Keratinocyte (primary cell): Measurements from ENCODE around the gene ARNT2. TPM values are rescaled to one million over a fixed set of nuclear protein-coding genes. Genes with fewer than 3 reads are reported as not detected.

Experiments used
- DNase-seq: peaks from one replicate; pipeline ENCODE4 v3.0.0-alpha.2; 2011; ENCODE audit warnings: low read depth, missing footprints, low spot score
- FAIRE-seq: peaks from 2 replicates; lab custom pipeline; 2011; peaks lifted over from hg19 to GRCh38; lab: Jason Lieb, UNC
- H2AFZ ChIP-seq: 2 replicates; pipeline ENCODE4 v1.6.0; 2012; ENCODE audit warnings: low read length, control low read depth, inconsistent platforms; ENCODE audit not compliant: control insufficient read depth
- H3K27ac ChIP-seq: 2 replicates; pipeline ENCODE4 v1.5.1; 2011; ENCODE audit warnings: low read length; ENCODE audit not compliant: control insufficient read depth, insufficient read depth
- H3K27me3 ChIP-seq: 3 replicates; pipeline ENCODE4 v1.6.0; 2011; ENCODE audit warnings: low read length; ENCODE audit not compliant: control insufficient read depth, insufficient read depth; ENCODE audit errors: extremely low read depth
- H3K36me3 ChIP-seq, 2 experiments: 2 replicates in 1 of 2; 3 replicates in 1 of 2; pipeline ENCODE4 v1.5.1; 2011; ENCODE audit warnings: low read length in 2 of 2, mild to moderate bottlenecking in 1 of 2; ENCODE audit not compliant: control insufficient read depth in 2 of 2, insufficient read depth in 2 of 2; ENCODE audit errors: extremely low read depth in 1 of 2
- H3K4me1 ChIP-seq: 3 replicates; pipeline ENCODE4 v1.5.1; 2011; ENCODE audit warnings: low read length; ENCODE audit not compliant: control insufficient read depth, insufficient read depth; ENCODE audit errors: extremely low read depth
- H3K4me2 ChIP-seq: 3 replicates; pipeline ENCODE4 v1.6.0; 2011; ENCODE audit warnings: low read depth, low read length; ENCODE audit not compliant: control insufficient read depth, insufficient read depth; ENCODE audit errors: extremely low read depth
- H3K4me3 ChIP-seq, 3 experiments: fragments of 200-600 bp in 1 of 3; sonication (generic) in 1 of 3; 2 replicates in 2 of 3; 3 replicates in 1 of 3; pipeline ENCODE4 v1.5.1; 2011 to 2016; ENCODE audit warnings: low read length in 3 of 3, mild to moderate bottlenecking in 3 of 3, control low read depth in 2 of 3, inconsistent platforms in 1 of 3, low read depth in 1 of 3, mixed read lengths in 1 of 3, mixed run types in 1 of 3, moderate library complexity in 1 of 3; ENCODE audit not compliant: control insufficient read depth in 2 of 3, insufficient read depth in 2 of 3; ENCODE audit errors: extremely low read depth in 1 of 3
- H3K79me2 ChIP-seq: 2 replicates; pipeline ENCODE4 v1.6.0; 2012; ENCODE audit warnings: low read length; ENCODE audit not compliant: control insufficient read depth, insufficient read depth
- H3K9ac ChIP-seq: 3 replicates; pipeline ENCODE4 v1.6.0; 2011; ENCODE audit warnings: low read length; ENCODE audit not compliant: control insufficient read depth, insufficient read depth; ENCODE audit errors: extremely low read depth
- H3K9me1 ChIP-seq: 3 replicates; pipeline ENCODE4 v1.6.0; 2011; ENCODE audit warnings: low read length; ENCODE audit not compliant: control insufficient read depth, insufficient read depth; ENCODE audit errors: extremely low read depth
- H3K9me3 ChIP-seq: 2 replicates; pipeline ENCODE4 v1.5.1; 2012; ENCODE audit warnings: low read depth, low read length; ENCODE audit not compliant: control insufficient read depth
- H4K20me1 ChIP-seq: 3 replicates; pipeline ENCODE4 v1.6.0; 2011; ENCODE audit warnings: low read length; ENCODE audit not compliant: control insufficient read depth, insufficient read depth; ENCODE audit errors: extremely low read depth
- CTCF ChIP-seq, 3 experiments: IDR thresholded peaks in 1 of 3; conservative IDR thresholded peaks in 1 of 3; optimal IDR thresholded peaks in 1 of 3; 2 replicates in 2 of 3; 3 replicates in 1 of 3; pipeline versions ENCODE3 to v1.5.1; 2011; ENCODE audit warnings: low read length in 3 of 3, mild to moderate bottlenecking in 3 of 3, moderate library complexity in 2 of 3, control low read depth in 1 of 3, inconsistent platforms in 1 of 3; ENCODE audit not compliant: insufficient read depth in 2 of 3; ENCODE audit errors: extremely low read depth in 1 of 3
- EZH2 ChIP-seq: IDR thresholded peaks from one replicate; pipeline ENCODE4 v1.6.1; 2012; ENCODE audit warnings: inconsistent platforms, mild to moderate bottlenecking, low read length, moderate library complexity
- dilution Hi-C: fragments of 300-500 bp; cut with MboI; formaldehyde crosslinking; loops from one replicate; pipeline ENCODE4 v1.7.0; 2020; ENCODE audit warnings: low sequenced_read_pairs; ENCODE audit not compliant: extremely low pct_ligation_motif_present
- polyA plus RNA-seq, 5 experiments: library from polyadenylated mRNA; depleted of rRNA in 3 of 5; stranded (reverse) in 3 of 5; stranded (forward) in 1 of 5; unstranded in 1 of 5; fragments of >200 nt; gene quantifications; 1 replicate in 1 of 5; 2 replicates in 3 of 5; 3 replicates in 1 of 5; pipeline versions ENCODE4 v1.2.1 to v1.2.3, GENCODE V29; 2011 to 2012; ENCODE audit warnings: missing spikeins in 2 of 5, low read depth in 1 of 5, low replicate concordance in 1 of 5

Gene ARNT2
- polyA plus RNA-seq, 1 donor (not counting 4 experiments of a cell fraction or from before 2014, with no cell fraction given) = 0.16 TPM

- Histone ChIP-seq H2AFZ (no peak overlapping the region), H3K36me3 (no peaks in the 10 kb centered on the region), H3K9me3 (no peaks in the 10 kb centered on the region), H3K4me3 (no peak overlapping the region), H3K9ac (no peak overlapping the region), H4K20me1 (no peaks in the 10 kb centered on the region), H3K79me2 (no peaks in the 10 kb centered on the region), H3K4me1 (peaks cover 7% of the 10 kb centered on the region), H3K27me3 (peaks cover 32% of the 10 kb centered on the region), H3K27ac (no peak overlapping the region), H3K9me1 (no peaks in the 10 kb centered on the region), H3K4me2 (no peak overlapping the region)
- dilution Hi-C loops = no loop called here
- TF ChIP-seq CTCF (optimal IDR thresholded peaks at IDR 0.05 in 1 of 3, IDR thresholded peaks at IDR 0.05 in 1 of 3, conservative IDR thresholded peaks at IDR 0.05 in 1 of 3; ENCODE audit: extremely low read depth in 1 of 3, insufficient read depth in 2 of 3, low read length in 3 of 3) (no peak), EZH2 (no peak)
- DNase-seq = no peak
- FAIRE-seq = no peak
These were observed 7.7 kb downstream of the ARNT2 start for GRCh38 chr15:80411788-80412288.

GRCh38 chr15:80414546-80415357 is 10.6 kb downstream of the ARNT2 start:
- DNase-seq = no peak
- Histone ChIP-seq H3K27ac (no peak overlapping the region), H3K27me3 (peaks cover 17% of the 10 kb centered on the region), H3K4me3 (no peak overlapping the region), H3K9ac (no peak overlapping the region), H3K79me2 (no peaks in the 10 kb centered on the region), H3K9me1 (no peaks in the 10 kb centered on the region), H4K20me1 (no peaks in the 10 kb centered on the region), H3K4me2 (no peak overlapping the region), H3K9me3 (no peaks in the 10 kb centered on the region), H2AFZ (no peak overlapping the region), H3K4me1 (peaks cover 8% of the 10 kb centered on the region), H3K36me3 (no peaks in the 10 kb centered on the region)
- dilution Hi-C loops = no loop called here
- FAIRE-seq = no peak
- TF ChIP-seq CTCF (optimal IDR thresholded peaks at IDR 0.05 in 1 of 3, IDR thresholded peaks at IDR 0.05 in 1 of 3, conservative IDR thresholded peaks at IDR 0.05 in 1 of 3; ENCODE audit: extremely low read depth in 1 of 3, insufficient read depth in 2 of 3, low read length in 3 of 3) = no peak
- no peak for TF ChIP-seq EZH2
